Endometrium (tissue), 2 donors: ENCODE results near the gene TMEM236.

Experiments
- FAIRE-seq: peaks from 2 replicates; lab custom pipeline; 2012; peaks lifted over from hg19 to GRCh38; lab: Jason Lieb, UNC
- donor health status: control.
- donor health status: control.

Gene TMEM236

DNA sequence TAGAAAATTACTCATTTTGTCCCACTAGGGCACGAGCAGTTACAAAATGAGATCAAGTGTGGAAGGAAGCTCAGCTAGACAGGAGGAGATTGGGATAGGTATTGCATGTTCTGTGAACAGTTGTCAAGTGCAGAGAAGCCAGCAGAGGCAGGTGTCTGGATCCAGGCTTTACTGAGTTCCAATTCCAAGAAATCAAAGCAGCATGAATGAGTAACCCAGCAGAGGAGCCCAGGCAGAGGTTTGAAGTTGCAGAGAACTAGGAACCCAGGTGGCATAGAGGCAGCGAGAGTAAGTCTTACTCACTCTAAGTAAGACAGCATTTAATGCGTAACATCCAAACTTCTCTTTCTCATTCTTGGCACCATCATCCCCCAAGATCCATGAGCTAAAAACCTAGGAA, 68.9 kb downstream of the TMEM236 start:
- FAIRE-seq = no peak

GRCh38 chr10:17821893-17822292, 69.9 kb downstream of the TMEM236 start:
- FAIRE-seq = no peak

- no peak for FAIRE-seq
Measured at GRCh38 chr10:17831341-17831740, 79.3 kb downstream of the TMEM236 start.

DNA sequence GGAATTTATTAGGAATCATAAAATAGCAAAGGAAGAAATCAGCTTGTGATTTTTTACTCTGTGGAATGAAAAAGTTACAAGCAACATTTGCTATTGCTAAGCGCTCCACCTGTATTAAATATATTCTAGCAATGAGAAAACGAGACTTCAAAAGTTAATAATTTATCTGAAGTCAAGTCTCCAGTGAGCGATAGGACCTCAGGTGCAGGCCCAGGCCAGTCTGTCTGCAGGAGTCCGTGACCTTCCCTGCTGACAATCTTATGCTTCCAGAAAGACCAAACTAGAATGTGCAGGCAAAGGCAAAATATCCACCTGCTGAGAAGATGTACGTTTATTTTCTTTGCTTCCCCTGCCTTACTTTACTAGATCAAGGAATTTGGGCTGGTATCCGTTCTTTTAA, 79.9 kb downstream of the TMEM236 start:
- FAIRE-seq = no peak

DNA sequence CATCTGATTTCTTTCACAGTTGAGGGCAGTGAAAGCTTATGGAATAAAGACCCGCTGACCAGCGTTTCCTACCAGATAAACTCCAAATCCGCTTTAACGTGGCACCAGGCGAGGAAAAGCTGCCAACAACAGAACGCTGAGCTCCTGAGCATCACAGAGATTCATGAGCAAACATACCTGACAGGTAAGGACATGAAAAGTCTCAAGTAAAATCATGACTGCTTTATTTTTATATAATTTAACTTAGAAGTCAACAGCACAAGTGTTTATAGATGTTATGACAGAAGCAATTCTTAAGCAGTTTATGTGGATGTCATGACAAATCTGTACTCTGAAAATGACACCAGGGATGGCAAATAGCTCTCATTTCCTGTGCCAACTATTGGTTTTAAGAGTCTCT, 81.7 kb downstream of the TMEM236 start:
- no peak for FAIRE-seq

GRCh38 chr10:17835688-17836087, 83.7 kb downstream of the TMEM236 start:
- FAIRE-seq = no peak

- FAIRE-seq = no peak
Measured at GRCh38 chr10:17836942-17837341, 84.9 kb downstream of the TMEM236 start.

DNA sequence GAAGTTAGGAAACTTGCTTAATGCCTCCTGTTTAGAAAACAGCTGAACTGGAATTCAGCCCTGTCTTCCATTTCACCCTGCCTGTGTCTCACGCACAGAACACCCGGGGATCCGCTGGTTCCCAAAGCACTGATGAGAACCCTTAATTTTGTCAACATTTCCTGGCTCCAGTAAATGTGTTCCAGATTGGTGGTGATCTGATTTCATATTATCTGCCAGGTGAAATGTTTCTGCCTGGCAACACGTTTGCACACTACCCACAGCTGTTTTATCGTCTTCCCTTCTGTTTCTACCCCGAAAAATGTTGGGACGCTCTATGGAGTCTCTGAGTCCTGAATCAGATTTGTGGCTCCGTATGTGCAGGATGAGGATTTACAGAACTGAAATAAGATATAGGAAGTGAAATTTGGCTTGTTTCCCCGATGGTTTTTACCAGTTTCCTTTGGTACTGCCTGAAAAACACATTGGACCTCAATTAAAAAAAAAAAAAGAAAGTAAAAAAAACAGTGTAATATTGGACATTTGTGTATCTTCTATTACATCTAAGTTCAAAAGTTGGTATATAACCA, 86.2 kb downstream of the TMEM236 start:
- FAIRE-seq = no peak

GRCh38 chr10:17841050-17841449, 89.0 kb downstream of the TMEM236 start:
- no peak for FAIRE-seq

DNA sequence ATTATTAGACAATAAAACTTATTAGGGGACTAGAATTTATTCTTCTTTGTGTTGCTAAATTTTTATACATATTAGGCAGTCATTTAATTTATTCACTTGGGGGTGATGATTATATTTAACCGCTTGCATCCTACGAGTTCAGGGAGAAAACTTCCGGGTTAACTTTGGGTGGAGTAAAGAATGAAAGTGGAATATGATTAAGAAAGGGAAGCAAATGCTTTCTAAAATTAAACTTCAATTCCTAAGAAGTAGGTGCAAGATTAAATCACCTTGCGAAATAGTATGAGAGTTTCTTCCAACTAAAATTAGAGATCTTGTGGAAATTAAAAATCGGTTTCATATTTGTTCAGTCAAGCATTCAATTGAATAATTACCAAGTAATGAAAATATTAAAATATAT, 90.6 kb downstream of the TMEM236 start:
- FAIRE-seq = no peak

GRCh38 chr10:17847585-17848296, 95.7 kb downstream of the TMEM236 start:
- FAIRE-seq = no peak

- FAIRE-seq = no peak
Measured at GRCh38 chr10:17848646-17849045, 96.6 kb downstream of the TMEM236 start.
